GM19351 (cell line): ENCODE results near the gene CACNB2.

ENCODE experiments used
- ATAC-seq: cut with Tn5 transposase; IDR thresholded peaks from one replicate; pipeline ENCODE4 v1.9.1; 2021; ENCODE audit warnings: mild to moderate bottlenecking, moderate library complexity; ENCODE audit not compliant: unreplicated experiment

The CACNB2 gene

DNA sequence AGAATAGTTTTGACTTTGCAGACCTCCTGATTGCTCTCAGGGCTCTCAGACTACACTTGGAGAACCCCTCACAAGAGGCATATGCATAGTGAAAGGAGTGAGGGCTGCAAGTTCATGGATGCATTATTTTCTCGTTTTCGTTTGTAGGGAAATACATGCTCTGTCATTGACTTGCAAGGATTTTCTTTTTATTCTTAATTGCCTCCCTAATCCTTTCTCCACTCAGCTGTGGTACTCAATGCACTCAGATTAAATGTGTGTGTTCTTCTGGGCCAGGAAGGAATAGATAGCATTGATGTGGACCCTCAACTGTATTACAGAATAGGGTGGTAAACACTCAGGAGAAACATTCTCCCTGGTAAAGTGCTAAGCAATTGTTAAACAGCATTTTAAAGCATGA lies 188.7 kb downstream of the CACNB2 start:
- ATAC-seq = no peak

DNA sequence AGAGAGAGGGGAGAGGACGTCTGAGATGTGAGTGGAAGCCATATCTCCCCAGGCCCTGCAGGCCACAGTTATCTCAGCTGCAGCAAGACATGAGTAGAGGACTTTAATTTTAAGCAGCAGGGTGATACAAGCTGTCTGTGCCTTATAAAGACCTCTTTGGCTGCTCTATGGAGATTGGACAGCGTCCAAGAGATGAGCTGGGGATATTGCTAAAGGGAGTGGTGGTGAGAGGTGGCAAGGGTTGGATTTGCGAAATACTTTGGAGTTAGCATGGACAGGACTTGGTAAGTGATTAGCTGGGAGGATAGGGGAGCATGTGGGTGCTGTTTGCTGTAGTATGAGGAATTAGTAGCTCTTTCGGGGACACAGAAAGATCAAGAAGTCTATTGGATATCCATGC lies 191.8 kb downstream of the CACNB2 start:
- no peak for ATAC-seq

DNA sequence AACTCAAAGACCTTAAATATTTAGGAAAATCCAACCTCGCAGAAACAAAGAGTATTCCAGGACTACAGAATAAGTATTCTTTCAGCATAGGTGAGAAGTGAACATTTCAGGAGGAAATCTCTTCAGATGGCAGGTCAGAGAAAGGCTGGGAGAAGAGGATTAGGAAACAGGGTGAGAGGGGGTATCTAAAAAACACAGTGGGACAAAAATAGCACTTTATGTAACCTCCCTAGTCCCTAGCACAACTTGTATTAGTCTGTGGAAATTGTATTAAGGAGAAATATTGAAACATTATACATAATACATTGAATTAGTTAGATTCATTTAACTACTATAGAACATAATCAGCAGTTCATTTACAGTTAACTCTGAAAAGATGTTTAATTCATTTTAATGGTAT lies 192.3 kb downstream of the CACNB2 start:
- ATAC-seq = no peak

DNA sequence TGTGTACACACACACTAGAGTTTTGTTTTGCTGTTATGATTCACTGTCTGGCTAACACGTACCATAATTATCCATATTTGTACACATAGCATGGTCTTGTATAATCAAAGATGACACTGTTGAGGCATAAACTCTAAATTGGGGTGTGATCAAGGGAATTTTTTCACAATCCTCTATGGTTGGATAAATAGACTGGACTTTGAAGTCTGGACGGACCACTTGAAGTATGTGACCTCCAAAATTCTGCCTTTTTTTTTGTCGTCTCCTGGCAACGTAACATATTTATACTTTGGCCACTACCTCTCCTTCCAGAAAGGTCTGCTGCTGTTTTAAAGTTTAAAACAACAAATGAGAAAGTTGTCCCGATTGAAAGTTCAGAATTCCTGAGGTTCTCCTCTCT lies 193.4 kb downstream of the CACNB2 start:
- ATAC-seq = no peak

- ATAC-seq = no peak
These were observed 194.1 kb downstream of the CACNB2 start for GRCh38 chr10:18334116-18334867.

DNA sequence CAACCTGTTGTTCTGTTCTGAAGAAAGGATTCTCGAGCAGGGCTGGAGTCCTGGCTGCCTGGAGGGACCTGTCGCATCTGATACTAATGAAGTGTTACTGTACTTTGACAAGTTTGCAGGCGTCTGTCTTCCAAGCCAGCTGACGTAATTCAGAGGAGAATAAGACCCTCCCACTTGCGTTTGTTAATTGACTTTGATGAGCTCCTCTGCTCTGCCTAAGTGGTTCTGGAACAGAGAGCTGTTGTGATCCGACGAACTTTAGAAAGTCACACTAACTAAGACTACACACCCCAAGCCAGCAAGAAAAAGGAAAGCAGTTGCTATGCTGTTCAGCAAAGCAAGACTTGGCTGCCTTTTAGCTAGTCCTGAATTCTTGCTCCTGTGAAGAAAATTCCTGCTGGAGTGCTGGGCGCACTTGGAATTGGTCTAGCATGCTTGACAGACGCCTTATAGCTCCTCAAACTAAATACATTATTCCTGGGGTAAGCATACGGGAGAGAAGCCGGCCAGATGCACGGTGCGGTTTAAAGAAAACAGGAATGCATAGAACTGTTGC lies 200.3 kb downstream of the CACNB2 start:
- no peak for ATAC-seq

- no peak for ATAC-seq
These were observed 200.8 kb downstream of the CACNB2 start for GRCh38 chr10:18341055-18341454.

DNA sequence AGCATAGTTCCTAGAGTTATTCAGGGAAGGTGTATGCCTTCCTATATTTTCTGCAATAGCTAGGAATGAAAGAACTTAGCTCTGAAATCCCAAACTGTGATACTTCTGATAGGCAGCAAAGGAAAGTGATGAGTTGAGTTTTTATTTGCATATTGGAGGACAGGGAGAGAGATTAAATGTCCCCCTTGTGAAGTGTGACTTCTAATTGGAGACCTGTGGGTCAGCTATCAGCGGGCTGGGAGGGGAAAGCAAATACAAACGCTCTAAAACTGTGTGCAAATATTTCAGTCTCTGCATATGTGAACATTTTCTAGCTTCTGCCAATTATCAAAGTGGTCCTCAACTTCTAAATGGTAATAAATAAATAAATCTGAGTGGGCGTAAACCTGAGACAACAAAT lies 203.3 kb downstream of the CACNB2 start:
- no peak for ATAC-seq

DNA sequence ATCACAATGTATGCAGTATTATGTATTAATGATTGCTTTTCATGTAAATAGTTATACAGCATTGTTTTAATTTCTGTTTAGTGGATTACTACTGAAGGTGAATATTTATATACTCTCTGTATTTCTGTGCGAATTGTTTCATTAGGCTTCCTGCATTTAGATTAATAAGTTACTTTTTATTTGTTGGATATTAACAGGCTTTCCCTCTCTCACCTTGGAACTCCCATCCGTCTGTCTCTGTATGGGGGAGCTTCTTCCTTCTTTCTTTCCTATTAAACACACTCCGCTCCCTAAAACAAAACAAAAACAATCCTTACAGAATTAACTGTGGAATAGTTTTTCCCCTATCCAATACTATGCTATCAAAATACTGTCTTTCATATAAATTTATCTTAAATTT lies 205.1 kb downstream of the CACNB2 start:
- no peak for ATAC-seq

GRCh38 chr10:18350340-18350739 lies 210.1 kb downstream of the CACNB2 start:
- no peak for ATAC-seq

- no peak for ATAC-seq
These were observed 211.2 kb downstream of the CACNB2 start for GRCh38 chr10:18351421-18351820.

GRCh38 chr10:18352175-18352574 lies 212.0 kb downstream of the CACNB2 start:
- no peak for ATAC-seq

DNA sequence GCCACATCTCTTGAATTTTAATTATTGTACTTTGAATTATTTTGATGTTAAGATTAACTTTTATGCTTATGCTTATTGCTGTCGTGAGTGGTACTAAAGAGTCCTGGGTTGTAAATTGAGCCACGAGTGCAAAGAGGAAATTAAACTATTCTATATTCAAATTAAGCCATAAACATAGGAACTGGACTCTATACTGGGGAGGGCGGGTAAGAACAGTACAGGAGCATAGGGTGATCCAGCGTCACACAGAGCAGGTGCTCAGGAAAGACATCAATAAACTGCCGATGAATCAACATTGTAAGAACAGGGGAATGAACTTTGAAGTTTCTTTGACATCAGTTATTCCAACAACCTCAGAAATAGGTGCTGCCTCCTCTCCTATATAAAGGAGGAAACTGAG lies 219.6 kb downstream of the CACNB2 start:
- no peak for ATAC-seq

- no peak for ATAC-seq
These were observed 222.7 kb downstream of the CACNB2 start for GRCh38 chr10:18362892-18363291.

DNA sequence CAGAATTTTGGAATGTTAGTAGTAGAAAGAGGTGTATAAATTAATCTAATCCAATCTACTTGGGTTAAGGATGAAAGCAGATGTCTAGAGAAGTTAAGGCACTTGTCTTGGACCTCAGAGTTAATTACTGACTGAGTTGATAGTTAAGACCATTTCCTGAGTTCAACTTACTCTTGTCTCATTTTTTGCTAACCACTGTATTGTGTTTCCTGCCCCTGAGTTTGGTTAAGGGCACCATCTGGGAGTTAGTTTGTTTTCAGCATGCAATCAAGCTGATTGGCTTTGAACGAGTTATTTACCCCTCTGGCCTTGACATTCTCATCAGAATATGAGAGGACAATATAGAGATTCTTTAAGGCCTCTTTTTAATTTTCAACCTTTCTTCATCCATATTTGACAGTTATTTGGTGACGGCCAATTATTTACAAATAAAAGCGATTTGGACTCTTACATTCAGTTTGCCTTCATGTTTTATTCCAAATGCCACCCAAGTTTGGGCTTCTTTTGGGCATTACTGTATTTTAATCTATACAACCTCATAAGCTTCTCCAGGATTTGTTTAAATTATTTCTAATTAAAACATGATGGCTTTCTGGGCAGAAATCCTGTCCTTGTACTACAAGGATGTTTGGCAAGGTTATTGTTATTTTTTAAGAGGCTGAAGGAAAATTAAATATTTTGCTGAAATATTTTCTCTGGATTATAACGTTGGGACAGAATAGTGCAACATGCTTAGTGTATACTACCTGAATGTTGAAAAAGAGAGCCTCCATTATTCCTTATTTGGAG lies 225.0 kb downstream of the CACNB2 start:
- ATAC-seq = no peak

- no peak for ATAC-seq
These were observed 227.6 kb downstream of the CACNB2 start for GRCh38 chr10:18367840-18368239.

GRCh38 chr10:18368273-18368672 lies 228.0 kb downstream of the CACNB2 start:
- ATAC-seq = no peak

DNA sequence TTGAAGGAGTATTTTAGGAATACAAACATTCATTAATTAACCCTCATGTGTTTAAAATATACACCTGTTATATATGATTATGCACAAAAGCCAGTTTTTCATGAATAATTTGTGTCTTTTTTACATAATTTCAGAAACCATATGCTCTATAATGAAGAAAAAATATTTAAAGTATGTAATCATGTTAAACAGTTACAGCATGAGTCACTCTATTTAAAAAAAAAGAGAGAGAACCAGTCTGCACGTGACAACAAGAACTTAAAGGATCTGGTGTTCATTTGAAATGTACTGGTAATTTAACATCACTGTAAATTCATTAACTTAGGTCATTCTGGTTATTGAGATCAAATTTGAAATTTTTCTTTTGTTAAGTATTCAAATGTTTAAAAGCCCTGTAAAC lies 228.5 kb downstream of the CACNB2 start:
- no peak for ATAC-seq

- ATAC-seq = no peak
These were observed 229.7 kb downstream of the CACNB2 start for GRCh38 chr10:18369859-18370473.

DNA sequence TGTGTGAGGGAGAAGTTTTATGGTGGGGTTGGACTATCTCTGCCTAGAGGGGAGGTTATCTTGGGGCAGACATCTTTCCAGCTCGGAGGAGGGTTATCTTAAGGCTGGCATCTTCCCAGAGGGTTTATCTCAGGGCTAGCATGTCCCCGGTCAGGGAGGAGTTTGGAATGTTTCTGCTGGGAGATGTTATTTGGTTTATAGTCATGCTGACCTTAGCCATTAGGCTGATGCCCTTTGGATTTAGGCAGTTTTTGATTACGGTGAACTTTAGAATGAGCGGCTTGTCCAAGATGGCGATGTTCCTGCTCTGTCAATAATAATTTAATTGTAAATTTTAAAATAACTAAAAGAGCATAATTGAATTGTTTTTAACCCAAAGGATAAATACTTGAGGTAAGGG lies 236.4 kb downstream of the CACNB2 start:
- no peak for ATAC-seq

GRCh38 chr10:18377898-18378297 lies 237.7 kb downstream of the CACNB2 start:
- ATAC-seq = no peak

DNA sequence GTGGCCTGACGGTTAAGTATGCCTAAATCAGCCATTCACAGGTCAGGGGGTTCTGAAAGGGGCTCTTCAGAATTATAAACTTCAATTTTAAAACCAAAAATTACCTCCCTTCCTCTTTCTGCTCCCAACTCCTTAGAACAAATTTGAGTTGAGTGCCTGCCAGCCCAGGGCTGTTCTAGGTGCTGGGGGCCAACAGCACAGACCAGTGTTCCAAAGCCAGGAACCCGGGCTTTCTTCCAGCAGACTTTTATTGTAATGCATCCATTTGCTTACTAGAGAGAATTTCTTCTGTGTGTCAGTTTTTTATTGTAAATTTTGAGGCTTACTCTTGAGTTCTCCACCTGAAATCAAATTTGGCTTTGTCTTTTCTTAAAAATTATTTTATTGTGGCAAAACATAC lies 238.5 kb downstream of the CACNB2 start:
- ATAC-seq = no peak
